IgD-negative memory B cell (primary cell): ENCODE measurements around the gene TBC1D3K. TPM values are rescaled to one million over a fixed set of nuclear protein-coding genes. Genes with fewer than 3 reads are reported as not detected.
"Not testable (repeated sequence)": the region's sequence is repeated elsewhere in the genome, so short reads cannot be mapped to it uniquely, and the experiment has no call there.

Experiments used
- H3K27ac Mint-ChIP-seq, 3 donors: one replicate each; pipeline ENCODE4 v1.8.0; 2020 to 2022; ENCODE audit warnings: mild to moderate bottlenecking in 3 of 3, mixed read lengths in 3 of 3, moderate library complexity in 1 of 3
- H3K27me3 Mint-ChIP-seq: one replicate; pipeline ENCODE4 v1.8.0; 2021; ENCODE audit warnings: mixed read lengths
- H3K36me3 Mint-ChIP-seq: one replicate; pipeline ENCODE4 v1.8.0; 2020; ENCODE audit warnings: mild to moderate bottlenecking, mixed read lengths
- H3K4me1 Mint-ChIP-seq, 3 donors: one replicate each; pipeline ENCODE4 v1.8.0; 2020 to 2022; ENCODE audit warnings: mixed read lengths in 3 of 3, mild to moderate bottlenecking in 1 of 3
- H3K4me3 Mint-ChIP-seq, 4 donors: one replicate each; pipeline ENCODE4 v1.8.0; 2020 to 2022; ENCODE audit warnings: mild to moderate bottlenecking in 4 of 4, mixed read lengths in 4 of 4, moderate library complexity in 3 of 4
- H3K9me3 Mint-ChIP-seq, 3 donors: one replicate each; pipeline ENCODE4 v1.8.0; 2020 to 2021; ENCODE audit warnings: mixed read lengths in 3 of 3, mild to moderate bottlenecking in 1 of 3
- polyA plus RNA-seq: library from polyadenylated mRNA; unstranded; fragments of 300-500 nt; fragmentation: Illumina TruSeq; gene quantifications from one replicate; pipeline ENCODE4 v1.2.3, GENCODE V29; 2021

The TBC1D3K gene
- polyA plus RNA-seq: not detected

GRCh38 chr17:37924115-37924514 lies at the start of gene TBC1D3K:
Gene TBC1D3K, plus strand, starts transcription at chr17:37924415. Its CDS starts 1,585 bp downstream, at chr17:37926000.
- not testable (repeated sequence) for H3K27me3 Mint-ChIP-seq, H3K4me1 Mint-ChIP-seq, H3K4me3 Mint-ChIP-seq, H3K36me3 Mint-ChIP-seq, H3K27ac Mint-ChIP-seq, H3K9me3 Mint-ChIP-seq

GRCh38 chr17:37884516-37884915 lies 39.7 kb upstream of the TBC1D3K start:
- Mint-ChIP-seq H3K9me3 (peaks cover 4 to 9% (median 6%) of the 10 kb centered on the region in 3 donors), H3K36me3 (no peaks in the 10 kb centered on the region), H3K4me3 (peak overlapping the region in 3 of 4 donors; percentile 23 to 80 (median 79)), H3K27ac (no peak overlapping the region), H3K4me1 (peaks cover 6 to 10% (median 9%) of the 10 kb centered on the region in 3 donors), H3K27me3 (peaks cover 7% of the 10 kb centered on the region)

- no peaks in the 10 kb centered on the region for H3K36me3 Mint-ChIP-seq
- H3K4me1 Mint-ChIP-seq: peaks cover 6 to 10% (median 9%) of the 10 kb centered on the region in 3 donors
- peaks cover 6% of the 10 kb centered on the region for H3K27me3 Mint-ChIP-seq
- no peak overlapping the region for H3K27ac Mint-ChIP-seq
- H3K9me3 Mint-ChIP-seq: peaks cover 4 to 9% (median 6%) of the 10 kb centered on the region in 3 donors
- no peak overlapping the region for H3K4me3 Mint-ChIP-seq
Measured at GRCh38 chr17:37885136-37885535, 39.1 kb upstream of the TBC1D3K start.

- Mint-ChIP-seq H3K4me3 (no peak overlapping the region), H3K9me3 (peaks cover 4 to 9% (median 6%) of the 10 kb centered on the region in 3 donors), H3K36me3 (no peaks in the 10 kb centered on the region), H3K27ac (no peak overlapping the region), H3K4me1 (peaks cover 6 to 8% (median 7%) of the 10 kb centered on the region in 3 donors), H3K27me3 (peaks cover 6% of the 10 kb centered on the region)
Measured at GRCh38 chr17:37888881-37889280, 35.3 kb upstream of the TBC1D3K start.

GRCh38 chr17:37896961-37897360 lies 27.3 kb upstream of the TBC1D3K start:
- H3K4me1 Mint-ChIP-seq, H3K27ac Mint-ChIP-seq, H3K4me3 Mint-ChIP-seq, H3K36me3 Mint-ChIP-seq, H3K9me3 Mint-ChIP-seq, H3K27me3 Mint-ChIP-seq: not testable (repeated sequence)

Other genes starting within 250 kb of the TBC1D3K start
- gene HNF1B, start 179.4 kb upstream of the TBC1D3K start, polyA plus RNA-seq: not detected
- gene TBC1D3L, start 64.6 kb downstream of the TBC1D3K start, polyA plus RNA-seq: 3.1 TPM
- gene TBC1D3D, start 79.6 kb downstream of the TBC1D3K start, polyA plus RNA-seq: not detected
- gene TBC1D3C, start 144.2 kb downstream of the TBC1D3K start, polyA plus RNA-seq: not detected
- gene TBC1D3E, start 203.5 kb downstream of the TBC1D3K start, polyA plus RNA-seq: not detected